HG02571 (cell line): ENCODE results near the gene DCTN2.
"Not testable (repeated sequence)": the region's sequence is repeated elsewhere in the genome, so short reads cannot be mapped to it uniquely, and the experiment has no call there.

Experiments used
- ATAC-seq: cut with Tn5 transposase; IDR thresholded peaks from one replicate; pipeline ENCODE4 v1.9.1; 2021; ENCODE audit warnings: mild to moderate bottlenecking, moderate library complexity; ENCODE audit not compliant: unreplicated experiment

The DCTN2 gene

GRCh38 chr12:57517187-57517586, 29.8 kb downstream of the DCTN2 start:
- ATAC-seq, result no peak

GRCh38 chr12:57516617-57517153, 30.3 kb downstream of the DCTN2 start:
- no peak for ATAC-seq

- no peak for ATAC-seq
Observed at GRCh38 chr12:57515934-57516541, 31.0 kb downstream of the DCTN2 start.

GRCh38 chr12:57515408-57515933, 31.5 kb downstream of the DCTN2 start:
- ATAC-seq, result no peak

GRCh38 chr12:57514720-57515407, 32.1 kb downstream of the DCTN2 start:
- ATAC-seq, result no peak

- not testable (repeated sequence) for ATAC-seq
Observed at GRCh38 chr12:57514246-57514645, 32.7 kb downstream of the DCTN2 start.

GRCh38 chr12:57513677-57514076, 33.3 kb downstream of the DCTN2 start:
- not testable (repeated sequence) for ATAC-seq

- ATAC-seq, result no peak
Observed at GRCh38 chr12:57513266-57513665, 33.7 kb downstream of the DCTN2 start.

- ATAC-seq, result no peak
Observed at GRCh38 chr12:57512665-57513064, 34.3 kb downstream of the DCTN2 start.

GRCh38 chr12:57511588-57512325, 35.2 kb downstream of the DCTN2 start:
- ATAC-seq, result no peak

- ATAC-seq, result no peak
Observed at GRCh38 chr12:57511161-57511560, 35.8 kb downstream of the DCTN2 start.

- ATAC-seq, result not testable (repeated sequence)
Observed at GRCh38 chr12:57507796-57508195, 39.2 kb downstream of the DCTN2 start.

- ATAC-seq, result not testable (repeated sequence)
Observed at GRCh38 chr12:57506541-57506940, 40.5 kb downstream of the DCTN2 start.

GRCh38 chr12:57502311-57502969, 44.6 kb downstream of the DCTN2 start:
- ATAC-seq, result not testable (repeated sequence)

- ATAC-seq, result no peak
Observed at GRCh38 chr12:57500213-57500612, 46.8 kb downstream of the DCTN2 start.

- ATAC-seq, result no peak
Observed at GRCh38 chr12:57498571-57498970, 48.4 kb downstream of the DCTN2 start.

GRCh38 chr12:57498132-57498502, 48.9 kb downstream of the DCTN2 start:
- ATAC-seq, result no peak

GRCh38 chr12:57497223-57498131, 49.5 kb downstream of the DCTN2 start:
- no peak for ATAC-seq

GRCh38 chr12:57496822-57497221, 50.2 kb downstream of the DCTN2 start:
- no peak for ATAC-seq
